HG03025 (cell line): ENCODE results near the gene ORC1.

ENCODE experiments used
- ATAC-seq: cut with Tn5 transposase; IDR thresholded peaks from one replicate; pipeline ENCODE4 v1.9.1; 2021; ENCODE audit warnings: mild to moderate bottlenecking, moderate library complexity; ENCODE audit not compliant: unreplicated experiment, low FRiP score

The ORC1 gene

DNA sequence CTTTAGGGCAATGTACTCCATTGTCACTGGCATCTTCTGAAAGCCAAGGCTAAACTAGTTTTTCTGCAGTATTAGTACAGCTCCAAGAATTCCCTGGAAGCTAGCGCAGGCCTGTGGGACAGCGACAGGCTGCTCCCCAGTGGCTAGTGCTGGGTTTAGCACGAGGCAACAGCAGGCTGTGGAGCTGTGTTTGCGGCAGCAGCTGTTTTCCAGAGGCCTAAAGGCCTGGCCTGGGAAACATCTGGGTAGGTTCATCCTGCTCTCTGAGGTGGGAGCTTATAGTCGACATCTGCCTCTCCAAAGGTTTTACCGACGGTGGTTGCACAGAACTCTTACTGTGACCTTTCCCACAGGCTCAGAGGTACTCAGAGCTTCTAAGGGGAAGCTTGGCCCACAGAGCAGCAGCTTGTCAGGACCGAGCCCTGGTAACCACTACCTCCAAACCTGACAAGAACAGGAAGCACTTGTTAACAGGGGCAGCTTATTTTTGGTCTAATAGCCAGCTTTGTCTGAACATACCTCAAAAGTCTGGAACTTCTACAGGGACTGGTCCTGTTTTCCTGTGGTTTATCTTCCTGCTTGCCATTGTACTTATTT is 55.4 kb downstream of the ORC1 start:
- no peak for ATAC-seq

DNA sequence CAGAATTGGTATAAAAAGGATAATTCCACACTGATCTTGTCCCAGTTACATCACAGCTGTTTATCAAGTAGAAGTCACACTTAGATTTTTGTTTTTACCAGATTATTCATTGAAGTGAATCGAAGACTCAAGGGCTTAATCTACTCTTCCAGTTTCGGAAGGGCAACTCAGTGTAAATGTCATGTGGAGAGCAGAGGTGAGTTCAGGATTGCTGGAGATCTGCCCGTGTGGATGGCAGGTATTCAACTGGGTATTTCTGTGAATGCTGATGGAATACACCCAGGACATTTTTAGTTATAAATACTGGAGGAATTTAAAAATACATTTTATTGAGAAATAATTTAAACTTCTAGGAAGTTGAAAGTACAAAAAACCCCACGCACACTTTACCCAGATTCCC is 57.6 kb downstream of the ORC1 start:
- no peak for ATAC-seq

DNA sequence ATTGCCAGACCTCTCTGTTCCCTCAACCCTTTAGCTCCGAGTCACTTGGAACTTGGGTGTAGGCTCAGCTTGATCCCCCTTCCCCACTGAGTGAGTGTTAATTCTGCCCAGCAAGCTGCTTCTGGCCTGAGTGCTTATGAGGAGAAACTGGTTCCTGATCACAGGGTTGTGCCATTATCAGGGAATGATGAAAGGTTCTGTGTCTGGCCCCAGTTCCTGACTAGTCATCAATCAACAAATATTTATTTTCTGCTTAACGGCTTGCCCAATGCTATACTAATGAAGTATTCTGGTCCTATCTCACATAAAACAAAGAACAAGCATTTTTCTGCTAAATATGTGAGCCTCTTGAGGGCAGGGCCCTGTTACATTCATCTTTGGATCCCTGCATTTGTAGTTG is 59.0 kb downstream of the ORC1 start:
- no peak for ATAC-seq

DNA sequence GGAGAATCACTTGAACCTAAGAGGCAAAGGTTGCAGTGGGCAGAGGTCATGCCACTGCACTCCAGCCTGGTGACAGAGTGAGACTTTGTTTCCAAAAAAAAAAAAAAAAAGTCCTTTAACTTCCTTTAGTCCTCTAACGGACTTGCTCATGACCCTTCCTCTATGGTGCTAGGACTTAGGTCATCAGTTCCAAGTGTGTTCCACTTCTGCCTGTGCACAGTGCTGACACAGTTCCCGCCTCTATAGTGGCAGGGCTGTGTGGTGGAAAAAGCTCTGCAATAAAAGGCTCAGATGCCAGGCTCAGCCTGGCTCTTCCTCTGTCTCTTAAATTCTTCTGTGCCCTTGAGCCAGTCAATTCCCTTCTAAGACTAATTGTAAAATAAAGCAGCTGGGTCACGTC is 60.2 kb downstream of the ORC1 start:
- no peak for ATAC-seq

DNA sequence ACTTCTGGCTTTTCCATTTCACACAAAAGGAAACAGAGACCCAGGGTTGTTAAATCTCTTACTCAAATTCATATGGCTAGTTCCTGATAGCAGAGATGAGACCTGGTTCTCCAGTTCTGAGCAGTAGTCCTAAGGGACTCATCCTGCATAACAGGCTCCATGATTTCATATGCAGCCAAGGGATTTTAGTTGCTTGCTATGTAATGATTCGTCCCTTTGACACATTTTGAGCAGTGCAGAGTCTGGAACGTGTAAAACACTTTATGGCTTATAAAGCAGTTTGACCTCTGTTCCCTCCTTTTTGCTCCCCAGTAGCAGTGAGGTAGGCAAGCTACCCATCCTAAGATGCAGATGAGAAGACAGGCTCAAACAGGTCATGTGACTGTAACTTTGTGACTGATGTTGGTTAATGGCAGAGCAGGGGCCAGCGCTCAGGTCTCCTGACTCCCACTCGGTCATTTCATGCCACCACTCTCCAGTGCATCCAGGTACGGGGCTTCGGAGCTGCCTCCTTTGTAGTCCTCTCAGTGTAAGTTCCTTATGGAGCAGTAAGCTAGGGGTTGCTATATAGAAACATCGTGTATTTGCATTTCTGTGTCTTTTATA is 62.5 kb downstream of the ORC1 start:
- ATAC-seq, result no peak

DNA sequence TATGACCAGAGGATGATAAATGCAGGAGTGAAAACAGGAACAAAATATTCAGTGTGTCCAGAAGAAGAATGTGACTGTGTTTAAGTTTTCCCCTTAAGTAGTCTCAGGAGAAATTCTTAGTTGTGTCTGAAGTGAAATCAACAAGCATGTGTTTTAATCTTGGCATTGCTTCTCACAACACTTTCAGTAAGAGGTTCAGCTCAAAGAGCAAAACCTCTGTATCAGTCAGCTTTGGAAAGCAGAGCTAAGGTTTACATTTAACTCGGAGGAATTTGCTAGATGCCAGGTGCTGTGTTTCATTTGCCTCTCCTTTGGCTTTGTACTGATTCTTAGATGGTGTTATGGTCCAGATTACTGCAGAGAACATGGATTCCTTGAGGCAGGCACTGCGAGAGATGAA is 66.8 kb downstream of the ORC1 start:
- no peak for ATAC-seq

DNA sequence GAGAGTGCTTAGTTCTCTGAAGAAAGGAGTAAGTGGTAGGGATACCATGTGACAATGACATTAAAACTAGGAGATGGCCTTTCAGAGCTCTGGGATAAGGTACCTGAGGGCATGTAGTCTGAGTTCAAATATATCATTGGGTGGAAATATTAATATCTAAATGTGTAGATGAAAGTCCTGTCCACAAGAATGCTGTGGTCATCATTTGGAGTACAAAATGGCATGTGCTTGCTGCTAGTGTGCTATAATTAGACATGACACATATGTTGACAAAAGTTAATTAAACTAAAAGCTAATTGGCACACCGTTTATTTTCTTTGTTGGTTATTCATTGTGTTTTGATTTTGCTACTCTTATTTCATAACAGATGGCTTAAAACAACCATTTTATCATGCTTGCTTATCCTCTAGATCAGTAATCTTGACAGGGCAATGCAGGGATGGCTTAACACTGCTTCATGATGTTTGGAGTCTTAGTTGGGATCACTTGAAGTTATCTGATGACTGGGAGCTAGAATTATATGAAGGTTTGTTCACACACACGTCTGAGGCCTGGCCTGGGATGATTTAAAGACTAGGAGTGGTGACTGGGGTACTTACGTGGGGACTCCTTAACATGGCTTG is 69.2 kb downstream of the ORC1 start:
- ATAC-seq, result no peak

DNA sequence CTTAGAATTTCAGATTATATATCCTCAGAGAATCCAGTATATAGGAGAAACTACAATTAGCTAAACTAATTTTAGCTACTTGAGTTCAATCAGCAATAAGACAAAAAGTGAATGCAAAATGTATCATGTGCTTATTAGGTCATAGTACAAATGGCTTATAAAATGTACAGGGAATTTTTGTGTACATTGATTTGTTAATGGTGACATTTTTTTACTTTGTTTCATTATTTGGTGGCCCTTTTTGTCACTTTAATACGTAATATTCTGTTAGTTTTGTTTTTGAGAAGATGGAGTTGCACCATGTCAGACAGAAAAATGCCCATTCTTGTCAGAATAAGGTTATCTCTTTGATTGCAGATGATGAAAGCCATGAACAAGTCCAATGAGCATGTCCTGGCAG is 71.8 kb downstream of the ORC1 start:
- no peak for ATAC-seq

DNA sequence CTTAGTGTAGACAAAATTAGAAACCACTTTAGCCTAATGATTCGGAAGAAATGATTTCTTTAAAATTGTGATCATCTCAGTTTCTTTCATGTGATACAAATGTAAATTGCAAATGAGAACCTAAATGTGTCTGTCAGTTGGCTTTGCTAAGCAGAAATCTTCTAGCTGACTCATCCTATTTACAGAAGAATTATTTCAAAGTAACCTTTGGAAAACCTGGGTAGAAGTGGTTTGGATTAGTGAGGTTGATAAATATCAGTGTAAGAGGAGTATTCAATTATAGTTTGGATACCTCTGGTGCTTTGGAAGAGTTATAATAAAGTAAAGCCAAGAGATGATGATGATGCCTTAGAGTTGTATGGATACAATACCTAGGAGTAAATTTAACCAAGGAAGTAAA is 75.6 kb downstream of the ORC1 start:
- ATAC-seq, result no peak

DNA sequence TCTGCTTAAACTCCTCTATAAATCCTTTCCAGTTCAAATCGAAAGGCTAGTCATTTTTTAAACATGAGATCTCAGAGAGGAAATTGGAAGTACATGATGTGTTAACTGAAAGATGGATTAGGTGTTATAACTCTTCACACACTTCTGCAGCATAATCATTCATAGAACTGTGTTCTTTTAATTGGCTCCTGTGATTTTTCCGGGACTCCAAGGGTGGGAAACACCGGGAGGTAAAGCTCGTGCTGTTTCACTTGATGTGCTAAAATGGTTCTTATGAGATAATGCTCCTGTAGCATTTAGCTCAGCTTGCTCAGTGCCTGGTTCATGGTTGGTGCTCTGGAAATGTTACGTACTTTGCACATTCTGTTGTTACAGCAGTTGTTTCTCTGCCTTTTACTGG is 78.4 kb downstream of the ORC1 start:
- no peak for ATAC-seq

DNA sequence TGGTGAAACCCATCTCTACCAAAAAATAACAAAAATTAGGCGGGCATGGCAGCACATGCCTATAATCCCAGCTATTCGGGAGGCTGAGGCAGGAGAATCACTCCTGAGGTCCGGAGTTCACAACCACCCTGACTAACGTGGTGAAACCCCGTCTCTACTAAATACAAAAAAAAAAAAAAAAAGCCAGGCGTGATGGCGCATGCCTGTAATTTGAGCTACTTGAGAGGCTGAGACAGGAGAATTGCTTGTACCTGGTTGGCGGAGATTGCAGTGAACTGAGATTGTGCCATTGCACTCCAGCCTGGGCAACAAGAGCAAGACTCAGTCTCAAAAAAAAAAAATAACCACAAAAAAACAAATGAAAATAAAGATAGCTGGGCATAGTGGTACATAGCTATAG is 80.5 kb downstream of the ORC1 start:
- ATAC-seq, result no peak
